Upper lobe of right lung (tissue), 1 donor: ENCODE results near the gene IL9R. TPM values are rescaled to one million over a fixed set of nuclear protein-coding genes. Genes with fewer than 3 reads are reported as not detected.
A peak's percentile ranks its signal among the peaks of the same experiment; 100 is the strongest.
"Not testable (repeated sequence)": the region's sequence is repeated elsewhere in the genome, so short reads cannot be mapped to it uniquely, and the experiment has no call there.

Experiments used
- ATAC-seq: fragments of 200-7000 bp; cut with Tn5 transposase; one replicate; pipeline ENCODE4 v1.9.1; 2020; ENCODE audit warnings: mild to moderate bottlenecking, moderate library complexity
- DNase-seq: peaks from one replicate; pipeline ENCODE4 v3.0.0-alpha.2; 2020
- H3K27ac ChIP-seq: fragments of 200-600 bp; one replicate; pipeline ENCODE4 v1.8.0; 2022
- H3K27me3 ChIP-seq: fragments of 200-600 bp; one replicate; pipeline ENCODE4 v1.8.0; 2022; ENCODE audit warnings: mild to moderate bottlenecking
- H3K36me3 ChIP-seq: fragments of 200-600 bp; one replicate; pipeline ENCODE4 v1.8.0; 2022
- H3K4me1 ChIP-seq: fragments of 200-600 bp; one replicate; pipeline ENCODE4 v1.8.0; 2022
- H3K4me3 ChIP-seq: fragments of 200-600 bp; one replicate; pipeline ENCODE4 v1.8.0; 2022; ENCODE audit warnings: mild to moderate bottlenecking
- H3K9me3 ChIP-seq: fragments of 200-600 bp; one replicate; pipeline ENCODE4 v1.8.0; 2022
- CTCF ChIP-seq: fragments of 200-600 bp; IDR thresholded peaks from one replicate; pipeline ENCODE4 v1.8.0; 2022; ENCODE audit warnings: antibody characterized with exemption
- intact Hi-C: fragments of 100-400 bp; cut with DNase I; formaldehyde crosslinking; loops from one replicate; pipeline ENCODE4 v1.11.0; 2022
- total RNA-seq: library from RNA; stranded (reverse); fragmentation: NEBNext Ultra II Directional; extraction: Animal tissue kit (Norgen Biotek cat#: 25700); gene quantifications from one replicate; pipeline ENCODE4 v1.2.1, GENCODE V29; 2021
- donor health status: DM: no; HTN: yes; CAD: no; lungs with severe emphysema.

IL9R gene
- total RNA-seq, 1 donor from 2014 or later, result 1.2 TPM

GRCh38 chrX:156003486-156004185 lies 6.1 kb downstream of the IL9R start:
- Histone ChIP-seq H3K36me3 (no peaks in the 10 kb centered on the region), H3K27me3 (no peaks in the 10 kb centered on the region), H3K9me3 (no peaks in the 10 kb centered on the region), H3K4me1 (no peaks in the 10 kb centered on the region), H3K27ac (no peak overlapping the region), H3K4me3 (no peak overlapping the region)
- TF ChIP-seq CTCF, result no peak
- ATAC-seq (peak; percentile 9), DNase-seq (no peak)
- intact Hi-C loops, result no loop called here

GRCh38 chrX:156004256-156004655 lies 6.8 kb downstream of the IL9R start:
- no peak for DNase-seq
- Histone ChIP-seq H3K27ac (no peak overlapping the region), H3K9me3 (no peaks in the 10 kb centered on the region), H3K4me1 (no peaks in the 10 kb centered on the region), H3K4me3 (no peak overlapping the region), H3K27me3 (no peaks in the 10 kb centered on the region), H3K36me3 (no peaks in the 10 kb centered on the region)
- ATAC-seq, result no peak
- intact Hi-C loops, result no loop called here
- TF ChIP-seq CTCF, result no peak

GRCh38 chrX:156004740-156005139 lies 7.2 kb downstream of the IL9R start:
- no peak for TF ChIP-seq CTCF
- intact Hi-C loops, result no loop called here
- no peaks in the 10 kb centered on the region for H3K27me3 ChIP-seq
- no peak overlapping the region for H3K27ac ChIP-seq
- H3K4me3 ChIP-seq, result no peak overlapping the region
- H3K9me3 ChIP-seq, result no peaks in the 10 kb centered on the region
- H3K36me3 ChIP-seq, result no peaks in the 10 kb centered on the region
- ATAC-seq (no peak), DNase-seq (no peak)
- no peaks in the 10 kb centered on the region for H3K4me1 ChIP-seq

GRCh38 chrX:156005144-156005543 lies 7.6 kb downstream of the IL9R start:
- Histone ChIP-seq H3K4me3 (no peak overlapping the region), H3K27ac (no peak overlapping the region), H3K36me3 (no peaks in the 10 kb centered on the region), H3K9me3 (no peaks in the 10 kb centered on the region), H3K4me1 (no peaks in the 10 kb centered on the region), H3K27me3 (no peaks in the 10 kb centered on the region)
- no peak for ATAC-seq
- no peak for DNase-seq
- no peak for TF ChIP-seq CTCF
- intact Hi-C loops, result no loop called here

GRCh38 chrX:156006468-156006867 lies 9.0 kb downstream of the IL9R start:
- H3K4me1 ChIP-seq, H3K36me3 ChIP-seq, H3K9me3 ChIP-seq, H3K27ac ChIP-seq, DNase-seq, H3K4me3 ChIP-seq, ATAC-seq, H3K27me3 ChIP-seq, intact Hi-C loops: not testable (repeated sequence)

- H3K36me3 ChIP-seq, intact Hi-C loops, H3K27ac ChIP-seq, H3K9me3 ChIP-seq, ATAC-seq, H3K4me3 ChIP-seq, H3K27me3 ChIP-seq, H3K4me1 ChIP-seq, DNase-seq: not testable (repeated sequence)
Observed at GRCh38 chrX:156008379-156008778, 10.9 kb downstream of the IL9R start.

GRCh38 chrX:156008915-156009314 lies 11.4 kb downstream of the IL9R start:
- Histone ChIP-seq H3K36me3 (no peaks in the 10 kb centered on the region), H3K27me3 (no peaks in the 10 kb centered on the region), H3K4me1 (no peaks in the 10 kb centered on the region), H3K27ac (no peak overlapping the region), H3K4me3 (no peak overlapping the region), H3K9me3 (no peaks in the 10 kb centered on the region)
- ATAC-seq, result no peak
- TF ChIP-seq CTCF, result no peak
- intact Hi-C loops, result no loop called here
- no peak for DNase-seq

GRCh38 chrX:156009691-156010090 lies 12.2 kb downstream of the IL9R start:
- H3K4me3 ChIP-seq, ATAC-seq, H3K4me1 ChIP-seq, H3K36me3 ChIP-seq, H3K9me3 ChIP-seq, intact Hi-C loops, H3K27ac ChIP-seq, H3K27me3 ChIP-seq, DNase-seq: not testable (repeated sequence)

GRCh38 chrX:156013286-156013953 lies 15.9 kb downstream of the IL9R start:
- DNase-seq, intact Hi-C loops, H3K27me3 ChIP-seq, H3K4me3 ChIP-seq, H3K9me3 ChIP-seq, H3K36me3 ChIP-seq, H3K4me1 ChIP-seq, H3K27ac ChIP-seq: not testable (repeated sequence)
- ATAC-seq, result peak; percentile 34
